HG02852 (cell line): Measurements from ENCODE around the gene ATP1B1.
A peak's percentile ranks its signal among the peaks of the same experiment; 100 is the strongest.
"Not testable (repeated sequence)": the region's sequence is repeated elsewhere in the genome, so short reads cannot be mapped to it uniquely, and the experiment has no call there.

Source experiments
- ATAC-seq: cut with Tn5 transposase; IDR thresholded peaks from one replicate; pipeline ENCODE4 v1.9.1; 2021; ENCODE audit warnings: mild to moderate bottlenecking, moderate library complexity; ENCODE audit not compliant: unreplicated experiment

Gene ATP1B1

DNA sequence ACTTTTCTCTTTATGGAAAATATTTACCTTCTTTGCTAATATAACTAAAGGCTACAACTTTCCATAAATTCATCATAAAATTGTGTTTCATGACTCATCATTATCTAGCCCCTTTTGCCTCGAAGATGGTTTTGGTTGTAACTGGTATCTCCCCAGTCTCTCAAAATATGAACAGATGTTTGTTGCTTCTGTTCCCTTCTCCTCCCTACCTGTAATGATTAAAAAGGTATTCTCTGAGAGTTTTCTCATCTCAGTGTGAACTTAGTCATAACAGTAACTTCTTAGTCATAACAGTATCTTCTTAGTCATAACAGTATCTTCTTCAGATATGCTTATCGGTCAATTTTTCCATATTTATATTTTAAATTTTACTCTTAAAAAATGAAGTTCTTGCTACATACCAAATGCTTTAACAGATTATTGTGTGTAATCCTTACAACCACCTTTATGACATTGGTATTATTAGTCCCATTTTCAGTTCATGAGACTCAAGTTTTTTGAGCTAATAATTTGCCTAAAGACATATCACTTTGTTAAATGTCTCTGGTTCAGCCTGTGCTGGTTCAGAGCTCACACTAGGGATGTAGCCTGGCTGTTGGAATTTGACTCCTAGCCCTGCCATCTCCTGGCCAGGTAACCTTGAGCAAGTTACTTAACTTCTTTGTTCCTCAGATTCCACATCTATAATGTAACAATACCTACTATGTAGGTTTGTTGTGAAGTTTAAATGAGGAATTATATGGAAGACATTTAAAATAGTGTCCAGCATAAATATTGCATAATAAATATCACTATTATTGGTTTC is 32.6 kb downstream of the ATP1B1 start:
- ATAC-seq, result peak; percentile 91

GRCh38 chr1:169141356-169141755 is 34.9 kb downstream of the ATP1B1 start:
- no peak for ATAC-seq

DNA sequence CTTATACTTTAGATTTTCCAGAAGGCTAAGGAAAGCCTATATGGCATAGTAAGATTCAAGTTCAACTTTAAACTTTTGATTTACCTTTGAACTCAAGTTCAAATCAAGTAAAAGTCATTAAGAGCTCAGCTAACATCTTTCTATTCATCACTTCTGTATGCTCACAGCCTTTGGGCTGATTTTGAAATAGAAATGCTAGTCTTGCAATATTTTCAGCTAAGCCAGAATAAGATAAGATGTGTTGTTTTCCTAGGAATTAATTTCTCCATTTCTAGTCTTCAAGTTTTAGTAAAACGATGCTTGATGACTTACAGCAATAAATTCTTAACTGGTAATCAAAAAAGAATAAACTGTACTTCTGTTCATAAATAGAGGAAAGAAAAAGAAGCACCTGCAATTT is 35.6 kb downstream of the ATP1B1 start:
- no peak for ATAC-seq

- no peak for ATAC-seq
Observed at GRCh38 chr1:169143346-169143745, 36.9 kb downstream of the ATP1B1 start.

DNA sequence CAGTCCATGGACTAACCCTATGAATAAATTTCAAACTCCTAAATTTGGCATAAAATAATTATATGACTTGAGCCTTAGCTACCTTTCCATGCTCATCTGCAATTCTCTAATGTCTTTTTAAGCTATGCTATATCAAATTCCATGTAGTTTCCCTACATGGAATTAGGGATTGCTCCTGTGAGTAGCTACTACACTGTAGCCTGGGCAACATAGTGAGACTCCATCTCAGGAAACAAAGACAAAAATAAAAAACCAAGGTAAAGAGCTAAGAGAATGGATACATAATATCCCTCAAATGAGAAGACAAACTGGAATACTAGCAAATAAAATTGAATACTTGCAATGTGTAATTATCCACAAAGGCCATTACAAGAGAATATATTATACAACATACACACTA is 37.5 kb downstream of the ATP1B1 start:
- no peak for ATAC-seq

GRCh38 chr1:169144941-169145626 is 38.6 kb downstream of the ATP1B1 start:
- no peak for ATAC-seq

- ATAC-seq, result no peak
Observed at GRCh38 chr1:169146576-169147214, 40.2 kb downstream of the ATP1B1 start.

GRCh38 chr1:169148472-169149252 is 42.2 kb downstream of the ATP1B1 start:
- ATAC-seq, result no peak

DNA sequence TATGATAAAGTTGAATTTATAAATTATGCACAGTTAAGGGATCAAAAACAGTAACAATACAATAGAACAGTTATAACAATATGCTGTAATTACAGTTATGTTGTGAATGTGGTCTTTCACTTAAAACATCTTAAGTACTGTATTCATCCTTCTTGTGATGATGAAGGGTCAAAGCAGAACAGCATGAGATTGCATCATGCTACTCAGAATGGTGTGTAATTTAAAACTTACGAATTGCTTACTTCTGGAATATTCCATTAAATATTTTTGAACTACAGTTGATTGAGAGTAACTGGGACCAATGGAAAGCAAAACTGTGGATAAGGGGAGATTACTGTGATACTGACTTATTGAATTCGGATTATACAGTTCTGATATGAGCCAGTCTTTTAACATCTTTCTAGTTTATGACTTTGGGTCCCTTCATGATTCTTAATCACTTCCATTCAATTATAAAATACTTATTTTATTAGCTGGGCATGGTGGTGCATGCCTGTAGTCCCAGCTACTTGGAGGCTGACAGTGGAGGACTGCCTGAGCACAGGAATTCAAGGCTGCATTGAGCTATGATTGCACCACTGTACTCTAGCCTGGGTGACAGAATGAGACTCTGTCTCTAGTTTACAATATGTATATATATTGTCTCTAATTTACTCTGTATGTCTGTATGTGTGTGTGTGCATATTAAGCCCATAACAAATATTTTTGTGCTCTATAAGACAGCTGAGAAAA is 43.2 kb downstream of the ATP1B1 start:
- no peak for ATAC-seq

GRCh38 chr1:169150641-169151337 is 44.3 kb downstream of the ATP1B1 start:
- ATAC-seq, result no peak

GRCh38 chr1:169151338-169151837 is 44.9 kb downstream of the ATP1B1 start:
- ATAC-seq, result no peak

DNA sequence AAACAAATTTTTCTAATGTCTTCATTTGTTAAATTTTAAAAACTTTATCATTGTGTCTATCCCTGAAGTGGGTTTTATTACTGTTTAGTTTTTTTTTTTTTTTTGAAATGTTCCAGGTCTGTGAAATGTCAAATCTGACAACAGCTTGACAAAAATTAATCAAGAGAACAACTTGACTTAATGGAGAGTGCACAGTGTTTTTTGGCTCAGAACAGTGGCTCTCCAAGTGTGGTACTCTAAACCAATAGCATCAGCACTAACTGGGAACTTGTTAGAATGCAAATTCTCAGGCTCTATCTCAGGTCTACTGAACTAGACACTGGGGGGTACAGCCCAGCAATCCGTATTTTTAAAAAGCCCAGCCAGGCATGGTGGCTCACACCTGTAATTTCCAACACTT is 49.2 kb downstream of the ATP1B1 start:
- ATAC-seq, result no peak

DNA sequence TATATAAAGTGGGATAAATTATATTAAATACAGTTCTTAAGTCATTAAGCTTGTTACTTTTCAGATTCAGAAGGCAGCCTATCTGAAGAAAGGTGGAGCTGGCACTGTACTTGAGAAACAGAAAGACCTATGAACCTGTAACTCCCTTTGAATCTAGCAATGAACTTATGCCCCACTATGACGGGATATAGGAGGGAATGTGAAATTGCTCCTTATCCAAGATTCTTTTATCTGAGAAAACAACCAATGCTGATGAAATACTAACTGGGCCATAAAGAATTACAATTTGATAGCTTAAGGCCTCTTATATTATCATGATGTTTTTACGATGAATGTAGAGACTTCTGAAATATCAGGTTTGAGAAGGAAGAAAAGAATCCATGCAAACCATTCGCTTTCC is 50.1 kb downstream of the ATP1B1 start:
- no peak for ATAC-seq

DNA sequence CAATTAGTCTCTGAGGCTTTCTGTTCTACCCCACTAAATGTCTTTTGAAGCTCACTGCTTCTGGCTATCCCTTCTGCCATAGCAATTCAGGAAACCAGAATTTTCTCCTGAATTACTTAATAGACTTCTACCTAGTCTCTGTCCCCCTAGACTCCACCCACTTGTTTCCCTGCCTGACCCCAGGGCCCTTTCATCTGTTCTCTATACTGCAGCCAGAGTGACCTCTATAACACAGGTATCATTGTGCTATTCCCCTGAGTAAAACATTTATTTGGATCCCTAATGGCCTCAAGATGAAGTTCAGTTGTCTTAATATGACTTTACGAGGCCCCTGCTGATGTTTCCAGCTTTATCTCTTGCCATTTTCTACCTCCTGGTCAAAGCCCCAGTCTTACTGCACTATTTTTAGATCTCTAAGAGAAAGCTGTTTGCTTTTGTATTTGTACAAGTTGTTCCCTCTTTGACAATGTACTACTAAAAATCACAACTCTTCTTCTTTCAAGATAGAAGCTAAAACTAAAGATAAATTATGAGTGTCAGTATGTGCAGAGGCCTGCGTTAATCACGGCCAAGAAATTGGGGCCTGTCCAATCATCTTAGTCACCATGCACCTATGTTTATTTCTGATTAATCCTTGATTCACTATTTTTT is 54.5 kb downstream of the ATP1B1 start:
- no peak for ATAC-seq

- ATAC-seq, result peak; percentile 75
Observed at GRCh38 chr1:169161496-169162194, 55.2 kb downstream of the ATP1B1 start.

GRCh38 chr1:169163059-169163458 is 56.6 kb downstream of the ATP1B1 start:
- peak; percentile 70 for ATAC-seq

DNA sequence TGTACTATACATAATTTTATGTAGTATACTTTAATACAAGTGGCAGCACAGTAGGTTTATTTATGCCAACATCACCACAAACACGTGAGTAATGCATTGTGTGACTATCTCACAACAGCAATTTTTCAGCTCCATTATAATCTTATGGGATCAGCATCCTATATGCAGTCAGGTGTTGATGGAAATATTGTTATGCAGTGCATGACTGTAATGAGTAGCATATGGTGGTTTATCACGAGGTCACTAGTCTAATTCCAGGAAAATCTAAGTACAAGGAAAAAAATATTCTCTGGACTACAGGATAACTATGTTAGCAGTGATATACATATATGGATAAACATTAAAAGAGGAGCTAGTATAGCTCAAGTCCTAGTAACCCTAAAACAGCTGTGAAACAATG is 69.0 kb downstream of the ATP1B1 start:
- no peak for ATAC-seq

DNA sequence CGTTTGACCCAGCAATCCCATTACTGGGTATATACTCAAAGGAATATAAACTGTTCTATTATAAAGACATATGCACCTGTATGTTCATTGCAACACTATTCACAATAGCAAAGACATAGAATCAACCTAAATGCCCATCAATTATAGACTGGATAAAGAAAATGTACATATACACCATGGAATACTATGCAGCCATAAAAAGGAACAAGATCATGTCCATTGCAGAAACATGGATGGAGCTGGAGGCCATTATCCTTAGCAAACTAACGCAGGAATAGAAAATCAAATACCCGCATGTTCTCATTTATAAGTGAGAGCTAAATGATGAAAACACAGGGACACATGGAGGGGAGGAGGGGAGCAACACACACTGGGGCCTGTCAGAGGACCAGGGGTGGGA is 72.9 kb downstream of the ATP1B1 start:
- ATAC-seq, result not testable (repeated sequence)

GRCh38 chr1:169180174-169180573 is 73.7 kb downstream of the ATP1B1 start:
- no peak for ATAC-seq
